Measurements from ENCODE around the gene DESI2.
"Not testable (repeated sequence)": the region's sequence is repeated elsewhere in the genome, so short reads cannot be mapped to it uniquely, and the experiment has no call there.

The DESI2 gene

DNA sequence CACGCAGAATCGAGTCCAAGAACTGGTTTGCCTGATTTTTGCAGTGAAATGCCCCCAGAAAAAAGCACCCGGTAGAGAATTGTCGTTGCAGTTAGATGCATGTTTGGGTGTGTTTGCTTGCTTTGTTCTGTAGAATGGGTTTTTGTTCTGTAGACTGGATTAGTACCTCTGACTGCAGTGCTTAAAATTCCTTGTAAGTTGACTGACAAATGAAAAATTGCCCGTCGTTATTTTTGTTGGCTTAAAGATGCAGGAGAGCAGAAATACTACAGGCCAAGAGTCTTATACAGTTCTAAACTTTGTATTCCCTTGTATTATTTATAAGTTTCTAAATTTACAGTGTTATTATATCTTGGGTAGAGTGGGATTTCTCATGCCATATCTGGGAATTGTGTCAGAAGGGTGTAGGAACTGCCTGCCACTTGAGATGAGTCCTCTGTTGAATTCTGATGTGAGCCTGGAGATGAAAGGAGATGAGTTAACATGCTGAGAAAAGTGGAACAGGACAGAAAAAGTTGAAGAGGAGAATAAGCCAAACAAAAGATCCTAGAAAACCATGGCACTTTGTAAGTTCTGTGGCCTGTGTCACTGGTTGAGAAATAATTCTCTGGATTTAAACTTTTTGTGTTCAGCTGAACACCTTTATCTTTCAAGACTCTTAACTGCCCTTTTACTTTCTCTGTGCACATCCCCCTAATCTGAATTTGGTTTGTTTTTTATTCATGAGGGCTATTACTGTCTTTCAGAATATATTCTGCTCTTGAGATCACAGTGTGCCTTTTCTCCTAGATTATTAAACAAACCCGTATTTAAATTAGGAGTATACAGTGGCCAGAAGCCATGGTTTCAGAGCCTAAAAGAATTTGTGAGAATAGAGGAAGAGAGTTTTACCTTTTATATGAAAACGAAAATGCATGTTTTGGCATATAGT lies 1.4 kb downstream of the DESI2 start:
- DNase-seq (ENCODE audit: low spot score) = no peak

DNA sequence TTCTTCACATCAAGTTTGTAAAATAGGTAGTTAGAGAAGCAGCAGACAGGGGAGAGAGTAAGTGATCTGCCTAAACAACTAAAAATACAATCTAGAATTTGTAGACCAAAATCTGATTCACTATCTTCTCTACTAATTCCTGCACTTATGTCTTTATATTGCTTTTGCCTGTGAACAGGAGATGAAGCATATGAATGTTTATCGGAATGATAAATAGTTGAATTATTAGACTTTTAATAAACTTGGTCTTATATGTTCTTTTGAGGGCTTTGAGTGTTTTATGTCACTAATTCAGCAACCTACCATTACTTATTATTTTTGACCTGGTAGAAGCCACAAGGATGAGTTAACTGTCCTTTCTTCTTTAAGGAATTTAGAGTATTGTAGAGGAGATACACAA lies 2.3 kb downstream of the DESI2 start:
- DNase-seq (ENCODE audit: low spot score) = no peak

DNA sequence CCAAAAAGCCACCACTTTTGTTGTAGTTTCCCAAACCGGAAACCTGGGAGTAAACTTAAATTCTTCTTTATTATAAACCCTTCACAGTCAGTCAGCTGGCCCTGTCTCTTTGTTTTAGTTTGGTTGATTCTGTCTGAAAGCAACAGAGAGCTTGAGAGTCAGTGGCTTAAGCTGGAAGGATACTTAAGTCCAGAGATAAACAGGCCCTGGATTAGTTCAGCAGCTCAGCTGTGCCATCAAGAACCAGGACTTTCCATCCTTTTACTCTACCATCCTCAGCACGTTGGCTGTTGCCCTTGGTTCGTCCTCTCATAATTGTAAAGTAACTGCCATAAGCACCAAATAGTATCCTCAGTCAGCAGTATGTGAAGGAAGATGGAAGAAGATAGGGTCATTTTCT lies 4.5 kb downstream of the DESI2 start:
- no peak for DNase-seq (ENCODE audit: low spot score)

DNA sequence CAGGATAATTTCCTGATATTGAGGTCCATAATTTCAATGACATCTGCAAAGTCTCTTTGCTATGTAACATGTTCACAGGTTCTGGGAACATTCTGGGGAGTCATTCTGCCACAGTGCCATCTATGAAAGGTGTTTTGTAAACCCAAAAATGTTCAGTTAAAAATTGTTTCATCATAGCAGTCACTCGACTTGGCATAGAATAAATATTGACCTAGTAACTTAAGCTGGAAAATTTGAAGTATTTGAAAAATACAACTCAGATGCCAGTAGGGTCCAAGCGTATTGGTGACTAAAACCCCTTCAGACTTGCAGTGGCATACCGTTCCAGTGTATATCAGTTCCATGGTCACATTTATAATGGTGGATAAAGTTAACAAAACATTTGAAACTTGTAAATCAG lies 6.8 kb downstream of the DESI2 start:
- DNase-seq (ENCODE audit: low spot score) = no peak

DNA sequence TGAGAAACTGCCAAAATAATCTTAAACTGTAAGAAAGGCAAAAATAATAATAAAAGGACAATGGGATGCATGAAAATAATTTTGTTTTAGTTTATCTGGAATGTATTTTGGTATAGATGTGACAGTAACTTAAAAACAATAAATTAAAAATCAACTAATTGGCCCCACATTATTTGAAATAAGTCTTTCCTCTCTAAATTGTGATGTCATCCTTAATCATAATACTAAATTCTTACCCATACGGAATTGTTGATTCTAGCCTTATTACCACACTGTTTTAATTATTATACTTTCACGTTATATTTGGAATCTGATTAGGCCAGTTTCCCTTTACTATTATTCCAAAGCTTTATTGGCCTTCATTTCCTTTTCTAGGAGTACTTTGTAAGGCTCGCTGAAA lies 7.7 kb downstream of the DESI2 start:
- no peak for DNase-seq (ENCODE audit: low spot score)

DNA sequence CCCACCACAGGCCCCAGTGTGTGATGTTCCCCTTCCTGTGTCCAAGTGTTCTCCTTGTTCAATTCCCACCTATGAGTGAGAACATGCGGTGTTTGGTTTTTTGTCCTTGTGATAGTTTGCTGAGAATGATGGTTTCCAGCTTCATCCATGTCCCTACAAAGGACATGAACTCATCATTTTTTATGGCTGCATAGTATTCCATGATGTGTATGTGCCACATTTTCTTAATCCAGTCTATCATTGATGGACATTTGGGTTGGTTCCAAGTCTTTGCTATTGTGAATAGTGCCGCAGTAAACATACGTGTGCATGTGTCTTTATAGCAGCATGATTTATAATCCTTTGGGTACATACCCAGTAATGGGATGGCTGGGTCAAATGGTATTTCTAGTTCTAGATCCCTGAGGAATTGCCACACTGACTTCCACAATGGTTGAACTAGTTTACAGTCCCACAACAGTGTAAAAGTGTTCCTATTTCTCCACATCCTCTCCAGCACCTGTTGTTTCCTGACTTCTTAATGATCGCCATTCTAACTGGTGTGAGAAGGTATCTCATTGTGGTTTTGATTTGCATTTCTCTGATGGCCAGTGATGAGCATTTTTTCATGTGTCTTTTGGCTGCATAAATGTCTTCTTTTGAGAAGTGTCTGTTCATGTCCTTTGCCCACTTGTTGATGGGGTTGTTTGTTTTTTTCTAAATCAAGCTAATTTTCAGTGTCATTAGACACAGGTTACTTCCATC lies 8.8 kb downstream of the DESI2 start:
- not testable (repeated sequence) for DNase-seq (ENCODE audit: low spot score)

DNA sequence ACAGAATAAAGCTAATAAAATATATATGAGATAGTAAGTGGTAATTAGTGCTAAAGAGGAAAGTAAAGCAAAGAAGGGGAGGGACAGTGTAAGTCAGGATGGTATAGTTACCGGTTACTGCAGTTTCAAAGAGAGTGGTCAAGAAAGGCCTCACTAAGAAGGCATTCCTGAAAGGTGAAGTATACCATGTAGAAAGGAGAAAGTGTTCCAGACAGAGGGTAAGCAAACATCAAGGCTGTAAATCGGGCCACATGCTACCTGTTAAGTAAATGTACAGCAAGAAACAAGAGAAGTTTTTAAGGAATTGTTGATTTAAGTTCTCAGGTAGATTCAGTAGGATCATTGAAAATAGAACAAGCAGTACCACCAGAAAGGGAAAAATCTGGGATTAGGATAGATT lies 9.7 kb downstream of the DESI2 start:
- DNase-seq (ENCODE audit: low spot score) = no peak

DNA sequence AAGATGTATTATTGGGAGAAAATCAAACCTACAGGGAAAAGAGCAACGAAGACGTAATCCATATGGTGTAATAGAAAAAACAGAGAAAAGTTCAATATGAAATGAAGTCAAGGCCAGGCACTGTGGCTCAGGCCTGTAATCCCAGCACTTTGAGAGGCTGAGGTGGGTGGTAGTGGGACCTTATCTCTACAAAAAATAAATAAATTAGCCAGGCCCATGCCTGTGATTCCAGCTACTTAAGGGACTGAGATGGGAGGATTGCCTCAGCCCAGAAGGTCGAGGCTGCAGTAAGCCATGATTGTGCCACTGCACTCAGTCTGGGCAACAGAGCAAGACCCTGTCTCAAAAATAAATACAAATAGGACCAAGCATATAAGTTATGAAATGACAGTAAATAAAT lies 11.4 kb downstream of the DESI2 start:
- no peak for DNase-seq (ENCODE audit: low spot score)

DNA sequence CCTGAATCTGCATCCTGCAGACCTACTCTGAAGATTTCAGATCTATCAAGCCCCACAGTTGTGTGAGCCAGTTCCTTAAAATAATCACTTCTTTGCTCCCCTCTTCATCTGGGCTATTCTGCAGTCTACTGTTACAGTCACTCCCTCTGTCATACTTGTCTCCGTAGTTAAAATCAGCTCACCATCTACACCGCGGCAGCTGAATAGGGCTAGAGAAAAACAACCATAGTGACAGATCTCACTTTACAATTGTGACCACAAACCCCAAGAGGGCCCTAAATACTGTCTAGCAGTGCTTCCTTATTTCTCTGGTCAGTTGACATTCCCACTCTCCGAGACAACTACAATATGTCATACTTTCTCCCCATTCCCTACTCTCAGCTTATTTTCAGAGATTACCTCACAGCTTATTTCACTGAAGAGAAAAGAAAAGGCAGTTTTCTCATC lies 12.9 kb downstream of the DESI2 start:
- no peak for DNase-seq (ENCODE audit: low spot score)

DNA sequence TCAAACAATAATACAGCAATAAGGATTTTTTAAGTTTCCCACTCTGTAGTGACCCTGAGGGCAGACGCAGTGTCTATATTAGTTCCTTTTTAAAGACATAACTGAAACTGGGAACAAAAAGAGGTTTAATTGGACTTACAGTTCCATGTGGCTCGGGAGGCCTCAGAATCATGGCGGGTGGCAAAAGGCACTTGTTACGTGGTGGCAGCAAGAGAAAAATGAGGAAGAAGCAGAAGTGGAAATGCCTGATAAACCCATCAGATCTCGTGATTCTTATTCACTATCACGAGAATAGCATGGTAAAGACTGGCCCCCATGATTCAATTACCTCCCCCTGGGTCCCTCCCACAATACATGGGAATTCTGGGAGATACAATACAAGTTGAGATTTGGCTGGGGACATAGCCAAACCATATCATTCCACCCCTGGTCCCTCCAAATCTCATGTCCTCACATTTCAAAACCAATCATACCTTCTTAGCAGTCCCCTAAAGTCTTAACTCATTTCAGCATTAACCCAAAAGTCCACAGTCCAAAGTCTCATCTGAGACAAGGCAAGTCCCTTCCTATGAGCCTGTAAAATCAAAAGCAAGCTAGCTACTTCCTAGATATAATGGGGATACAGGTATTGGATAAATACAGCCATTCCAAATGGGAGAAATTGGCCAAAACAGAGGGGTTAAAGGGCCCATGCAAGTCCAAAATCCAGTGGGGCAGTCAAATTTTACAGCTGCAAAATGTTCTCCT lies 13.9 kb downstream of the DESI2 start:
- DNase-seq (ENCODE audit: low spot score) = not testable (repeated sequence)

DNA sequence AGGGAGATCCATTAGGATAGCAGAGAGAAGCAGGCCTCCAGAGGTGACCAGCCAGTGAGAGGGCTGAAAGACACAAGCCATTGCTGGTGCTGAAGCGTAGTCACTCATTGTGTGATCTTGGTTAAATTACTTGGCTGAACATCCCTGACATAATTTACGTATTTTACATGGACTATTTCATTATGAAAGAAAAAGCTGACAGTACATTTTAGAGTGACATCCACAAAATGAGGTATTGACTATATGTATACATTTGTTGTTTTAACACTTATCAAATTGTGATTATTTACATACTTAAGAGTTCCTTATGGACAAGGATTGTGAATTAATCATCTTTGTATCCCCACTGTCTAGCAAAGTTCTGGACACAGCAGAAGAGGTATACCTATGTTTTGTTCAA lies 14.9 kb downstream of the DESI2 start:
- no peak for DNase-seq (ENCODE audit: low spot score)

DNA sequence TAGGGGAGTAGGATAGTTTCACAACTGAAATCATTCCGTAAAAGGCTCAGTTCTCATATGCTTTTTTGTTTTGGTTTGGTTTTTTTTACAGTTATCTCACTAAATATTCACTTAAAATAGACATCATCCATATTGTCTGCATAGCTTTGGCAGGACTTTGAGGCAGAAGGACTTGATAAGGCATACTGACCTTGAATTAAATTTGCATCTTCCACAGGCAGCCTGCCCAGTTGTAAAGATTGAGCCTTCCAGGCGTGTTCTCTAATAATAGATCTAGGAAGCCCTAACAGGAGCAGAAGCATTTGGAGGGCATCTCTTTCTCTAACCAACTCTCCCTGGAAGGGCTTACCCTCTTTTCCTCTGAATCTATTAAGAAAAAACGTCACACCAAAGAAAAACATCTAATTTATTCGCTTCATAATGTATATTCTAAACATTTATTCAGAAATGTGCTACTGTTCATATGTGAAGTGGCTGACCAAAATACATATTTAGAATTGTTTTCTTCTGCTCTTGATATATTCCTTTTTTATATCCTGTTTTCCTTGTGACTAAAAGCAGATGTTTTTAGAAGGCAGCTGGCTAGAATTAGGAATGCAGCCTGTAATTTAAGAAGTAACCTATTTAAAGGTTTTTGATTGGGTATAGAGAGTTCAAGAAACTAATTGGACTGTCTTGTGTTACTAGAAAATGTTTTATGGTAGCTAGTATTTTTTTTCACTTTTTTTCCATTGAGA lies 20.2 kb downstream of the DESI2 start:
- DNase-seq (ENCODE audit: low spot score) = no peak

DNA sequence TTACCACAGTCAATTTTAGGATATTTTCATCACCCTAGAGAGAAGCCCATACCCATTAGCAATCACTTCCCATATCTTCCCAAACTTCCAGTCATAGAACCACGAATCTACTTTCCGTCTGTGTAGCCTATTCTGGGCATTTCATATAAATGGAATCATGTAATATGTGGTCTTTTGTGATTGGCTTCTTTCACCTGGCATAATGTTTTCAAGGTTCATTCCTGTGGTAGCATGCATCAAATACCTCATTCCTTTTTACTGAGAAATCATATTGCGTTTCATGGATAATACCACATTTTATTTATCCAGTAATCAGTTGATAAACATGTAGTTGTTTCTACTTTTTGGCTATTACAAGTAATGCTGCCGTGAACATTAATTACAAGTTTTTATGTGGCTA lies 21.5 kb downstream of the DESI2 start:
- no peak for DNase-seq (ENCODE audit: low spot score)

DNA sequence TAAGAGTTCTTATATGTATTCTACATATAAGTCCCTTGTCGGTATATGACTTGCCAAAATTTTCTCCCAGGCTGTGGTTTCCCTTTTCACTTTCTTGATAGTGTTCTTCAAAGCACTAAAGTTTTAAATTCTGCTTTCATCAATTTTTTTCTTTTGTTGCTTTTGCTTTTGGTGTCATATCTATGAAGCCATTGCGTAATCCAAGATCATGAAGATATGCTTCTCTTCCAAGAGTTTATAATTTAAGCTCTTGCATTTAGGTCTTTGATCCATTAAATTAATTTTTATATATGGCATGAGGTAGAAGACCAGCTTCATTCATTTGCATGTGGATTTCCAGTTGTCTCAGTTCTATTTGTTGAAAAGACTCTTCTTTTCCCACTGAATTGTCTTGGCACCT lies 22.2 kb downstream of the DESI2 start:
- no peak for DNase-seq (ENCODE audit: low spot score)

DNA sequence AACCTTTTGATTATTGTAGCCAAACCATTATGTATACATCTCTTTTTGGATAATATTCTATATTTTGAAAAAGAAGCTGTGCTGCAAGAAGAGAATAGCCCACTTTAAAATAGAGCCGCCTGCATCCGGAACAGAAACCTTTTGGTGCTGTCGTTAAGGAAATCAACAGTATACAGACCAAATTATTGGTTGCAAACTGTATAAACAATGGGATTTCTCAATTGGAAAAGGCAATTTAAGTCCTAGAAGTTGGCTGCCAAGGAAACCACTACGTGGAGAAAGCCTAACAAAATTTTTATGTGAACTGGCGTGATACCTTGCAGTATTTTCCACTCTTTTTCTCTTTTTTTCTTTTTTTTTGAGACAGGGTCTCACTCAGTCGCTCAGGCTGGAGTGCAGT lies 25.8 kb downstream of the DESI2 start:
- no peak for DNase-seq (ENCODE audit: low spot score)

DNA sequence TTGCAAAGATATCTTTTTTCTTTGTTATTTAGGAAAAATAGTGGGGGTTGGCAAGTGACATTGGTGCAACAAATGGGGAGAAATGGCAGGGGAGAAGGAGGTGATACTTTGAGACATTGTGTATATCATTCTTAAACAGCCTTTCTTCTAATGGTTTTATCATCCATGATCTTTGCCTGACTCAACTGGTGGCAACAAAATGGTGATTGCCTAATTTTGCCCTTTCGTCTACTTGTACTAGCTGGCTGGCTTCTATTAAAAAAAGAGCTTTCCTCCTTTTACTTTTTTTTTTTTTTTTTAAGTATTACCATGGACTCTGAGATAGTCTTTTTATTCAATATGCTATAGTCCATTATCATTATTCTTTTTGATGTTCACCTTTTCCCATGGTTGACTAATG lies 27.7 kb downstream of the DESI2 start:
- DNase-seq (ENCODE audit: low spot score) = no peak

DNA sequence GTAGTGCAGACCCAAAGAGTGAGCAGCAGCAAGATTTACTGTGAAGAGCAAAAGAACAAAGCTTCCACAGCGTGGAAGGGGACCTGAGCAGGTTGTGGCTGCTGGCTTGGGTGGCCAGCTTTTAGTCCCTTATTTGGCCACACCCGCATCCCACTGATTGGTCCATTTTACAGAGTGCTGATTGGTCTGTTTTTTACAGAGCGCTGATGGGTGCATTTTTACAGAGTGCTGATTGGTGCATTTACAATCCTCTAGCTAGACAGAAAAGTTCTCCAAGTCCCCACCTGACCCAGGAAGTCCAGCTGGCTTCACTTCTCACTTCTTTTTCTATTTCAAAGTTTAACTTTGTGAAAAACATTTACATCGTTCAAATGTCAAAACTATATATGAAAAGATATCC lies 29.2 kb downstream of the DESI2 start:
- DNase-seq (ENCODE audit: low spot score) = not testable (repeated sequence)

DNA sequence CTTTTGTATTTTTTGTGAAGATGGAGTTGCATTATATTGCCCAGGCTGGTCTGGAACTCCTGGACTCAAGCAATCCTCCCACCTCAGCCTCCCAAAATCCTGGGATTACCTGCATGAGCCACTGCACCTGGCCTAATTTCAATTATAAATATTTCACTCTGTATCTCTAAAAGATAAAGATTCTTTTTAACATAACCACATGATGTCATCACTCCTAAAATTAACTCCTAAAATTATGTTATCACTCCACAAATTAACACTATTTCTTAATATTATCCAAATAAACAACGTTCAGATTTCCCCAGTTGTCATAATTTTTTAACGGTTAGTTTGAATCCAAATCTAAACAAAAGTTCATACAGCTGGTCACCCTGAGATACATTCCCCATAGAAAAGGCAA lies 43.0 kb downstream of the DESI2 start:
- DNase-seq (ENCODE audit: low spot score) = no peak

DNA sequence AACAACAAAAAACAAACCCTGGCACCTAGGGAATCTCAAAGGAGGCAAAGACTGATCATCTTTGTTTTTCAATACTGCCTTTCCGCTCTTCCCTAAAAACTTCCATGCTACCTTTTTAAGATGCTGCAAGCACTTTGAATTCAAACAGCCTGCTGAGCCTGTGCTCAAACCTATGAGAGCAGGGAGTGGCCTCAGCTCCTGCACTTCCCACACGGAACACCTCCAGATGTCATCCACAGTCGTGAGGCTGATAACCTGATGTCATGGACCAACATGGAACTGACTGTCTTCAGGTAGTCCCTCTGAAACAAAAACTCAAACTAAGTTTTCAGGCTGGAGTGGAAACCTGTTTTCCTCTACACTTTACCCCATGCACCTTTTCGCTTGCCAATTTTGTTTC lies 46.8 kb downstream of the DESI2 start:
- DNase-seq (ENCODE audit: low spot score) = no peak

DNA sequence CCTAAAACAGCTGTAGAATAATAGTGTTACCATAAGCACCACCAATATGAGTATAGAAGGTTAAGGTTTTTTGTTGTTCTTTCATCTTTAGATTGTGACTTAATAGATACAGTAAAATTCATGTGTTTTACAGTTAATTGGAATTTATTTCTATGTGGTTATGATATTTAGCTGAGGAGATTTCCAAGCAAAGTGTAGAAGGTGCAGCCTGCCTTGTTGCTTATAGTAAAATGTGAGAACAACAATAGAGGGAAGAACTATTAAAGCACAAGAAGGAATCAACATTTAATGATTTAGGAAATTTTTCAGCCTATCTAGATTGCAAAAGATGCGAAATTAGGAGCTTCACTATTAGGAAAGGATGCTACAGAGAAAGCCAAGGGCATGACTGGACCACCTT lies 47.9 kb downstream of the DESI2 start:
- DNase-seq (ENCODE audit: low spot score) = no peak

DNA sequence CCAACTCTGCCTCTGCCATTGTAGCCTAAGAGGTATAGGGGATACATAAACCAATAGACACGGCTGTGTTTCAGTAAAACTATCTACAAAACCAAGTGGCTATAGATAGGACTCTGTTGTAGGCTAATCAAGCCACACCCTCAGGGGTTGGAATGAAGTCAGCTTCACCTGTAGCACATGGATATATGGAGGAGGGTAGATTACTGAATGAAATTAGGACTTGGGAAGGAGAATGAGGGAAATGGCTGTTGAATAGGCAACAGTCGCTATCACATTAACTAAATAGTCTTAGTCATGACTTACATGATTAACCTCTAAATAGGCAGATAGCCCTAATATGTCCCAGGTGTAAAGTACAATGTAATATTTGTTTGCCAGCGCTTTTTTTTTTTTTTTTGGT lies 49.7 kb downstream of the DESI2 start:
- no peak for DNase-seq (ENCODE audit: low spot score)

DNA sequence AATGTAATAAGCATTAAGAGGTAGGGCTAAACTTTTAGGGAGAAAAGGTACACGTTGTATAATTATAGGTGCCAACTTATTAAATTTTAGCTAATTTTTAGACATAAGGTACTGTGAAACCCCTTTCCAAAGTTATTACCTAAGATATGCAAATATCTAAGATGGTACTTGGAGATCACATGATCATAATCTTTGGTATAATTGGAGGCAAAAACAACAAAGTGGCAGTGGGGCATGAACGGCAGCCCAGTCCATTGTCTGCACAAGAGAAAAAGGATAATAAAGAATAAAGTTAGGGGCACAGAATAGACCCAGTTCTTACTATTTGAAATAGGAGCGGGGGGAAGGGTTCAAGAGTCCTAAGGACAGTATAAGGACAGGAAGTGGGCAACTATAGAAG lies 51.2 kb downstream of the DESI2 start:
- DNase-seq (ENCODE audit: low spot score) = no peak
